Epithelial cell of prostate (primary cell): ENCODE measurements around the gene MELTF.
A peak's percentile ranks its signal among the peaks of the same experiment; 100 is the strongest.
"Not testable (repeated sequence)": the region's sequence is repeated elsewhere in the genome, so short reads cannot be mapped to it uniquely, and the experiment has no call there.

ENCODE experiments used
- DNase-seq: peaks from one replicate; pipeline ENCODE4 v3.0.0-alpha.2; 2011; ENCODE audit warnings: low read depth, low spot score
- H3K27ac ChIP-seq: fragments of 450-650 bp; 2 replicates; pipeline ENCODE4 v1.5.1; 2017; ENCODE audit warnings: mild to moderate bottlenecking

MELTF gene

DNA sequence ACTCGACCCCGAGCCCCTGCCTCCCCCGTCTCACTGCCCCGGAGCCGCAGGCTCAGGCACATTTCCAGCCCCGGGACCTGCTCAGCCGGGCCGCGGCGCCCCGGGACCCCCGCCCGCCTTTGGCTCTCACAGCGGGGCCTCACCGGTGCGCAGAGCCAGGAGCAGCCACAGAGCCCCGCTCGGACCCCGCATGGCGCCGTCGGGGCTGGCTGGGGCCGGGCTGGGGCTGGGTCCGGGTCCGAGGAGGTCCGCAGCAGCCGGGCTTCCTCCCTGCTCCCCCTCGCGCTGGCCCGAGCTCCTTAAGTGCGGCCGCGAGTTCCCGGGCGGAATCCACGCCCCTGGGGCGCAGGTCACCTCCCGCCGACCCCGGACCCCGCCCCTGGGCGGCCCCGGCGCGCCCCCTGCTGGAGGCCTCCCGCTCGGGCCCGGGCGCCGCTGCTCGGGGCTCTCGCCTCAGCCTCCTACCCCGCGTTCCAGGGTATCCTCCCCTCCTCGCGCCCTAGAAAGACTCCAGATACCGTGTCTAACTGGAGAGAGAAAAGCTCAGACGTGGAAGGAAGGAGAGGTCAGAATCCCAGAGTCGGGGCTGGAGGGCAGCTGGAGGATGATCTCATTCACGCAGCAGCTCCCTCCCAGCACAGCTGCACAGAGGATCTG, at the start of gene MELTF:
Gene MELTF (minus strand): TSS at position 307 of the 657 bp plus-strand sequence. CDS start 115 bp downstream, at position 192.
- no peak for DNase-seq
- no peak within 1 kb of the TSS for H3K27ac ChIP-seq

DNA sequence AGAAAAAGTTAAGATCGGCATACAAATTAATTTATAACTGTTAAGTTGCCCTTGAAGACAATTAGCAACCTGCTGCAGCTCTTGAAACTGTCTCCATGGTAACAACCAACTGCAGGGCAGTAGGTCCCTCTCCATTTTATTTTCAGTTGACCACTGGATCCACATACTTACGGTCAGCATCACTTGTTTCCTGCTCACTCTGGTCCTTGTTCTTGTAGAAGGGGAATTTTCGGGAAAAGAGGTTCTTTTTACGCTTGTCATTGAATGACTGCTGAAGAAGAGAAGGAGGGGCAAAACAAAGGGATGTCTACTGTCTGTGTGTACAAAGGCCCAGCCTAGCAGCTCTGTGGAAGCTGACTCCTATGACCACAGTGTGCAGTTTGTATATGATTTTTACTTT, 46.8 kb upstream of the MELTF start:
- no peak overlapping the region for H3K27ac ChIP-seq
- DNase-seq: no peak

- no peak overlapping the region for H3K27ac ChIP-seq
- no peak for DNase-seq
These were observed 38.5 kb upstream of the MELTF start for GRCh38 chr3:197068077-197068476.

GRCh38 chr3:197064771-197065170, 35.2 kb upstream of the MELTF start:
- H3K27ac ChIP-seq: no peak overlapping the region
- no peak for DNase-seq

DNA sequence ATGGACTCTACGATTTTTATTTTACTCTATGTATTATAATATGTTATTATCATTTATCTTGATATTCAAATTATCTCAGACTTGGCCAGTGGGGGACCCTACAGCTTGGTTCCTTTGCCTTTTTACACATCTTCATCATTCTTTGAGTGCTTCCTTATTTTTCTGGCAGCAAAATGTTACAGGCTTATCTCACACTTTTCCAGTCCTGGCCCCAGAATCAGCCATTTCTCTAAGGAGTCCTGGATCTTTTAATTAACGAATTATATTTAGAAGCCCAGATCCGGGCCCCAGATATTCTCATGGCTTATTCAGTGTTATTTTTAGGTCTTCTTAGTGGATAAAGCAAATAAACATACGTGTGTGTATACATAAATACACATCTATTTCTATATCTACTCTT, 32.8 kb upstream of the MELTF start:
- H3K27ac ChIP-seq: no peak overlapping the region
- no peak for DNase-seq

DNA sequence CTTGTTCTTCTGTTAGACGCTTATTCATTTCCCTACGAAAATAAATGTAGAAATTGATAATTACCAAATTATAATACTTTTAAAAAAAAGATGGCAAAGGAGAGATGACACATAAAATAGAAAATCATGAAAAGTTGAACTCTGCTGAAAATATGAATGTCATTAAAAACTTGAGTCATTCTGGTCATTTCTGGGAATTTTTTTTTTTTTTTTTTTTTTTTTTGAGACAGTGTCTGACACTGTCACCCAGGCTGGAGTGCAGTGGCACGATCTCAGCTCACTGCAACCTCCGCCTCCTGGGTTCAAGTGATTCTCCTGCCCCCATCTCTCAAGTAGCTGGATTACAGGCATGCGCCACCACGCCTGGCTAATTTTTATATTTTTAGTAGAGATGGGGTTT, 22.0 kb upstream of the MELTF start:
- not testable (repeated sequence) for DNase-seq, H3K27ac ChIP-seq

DNA sequence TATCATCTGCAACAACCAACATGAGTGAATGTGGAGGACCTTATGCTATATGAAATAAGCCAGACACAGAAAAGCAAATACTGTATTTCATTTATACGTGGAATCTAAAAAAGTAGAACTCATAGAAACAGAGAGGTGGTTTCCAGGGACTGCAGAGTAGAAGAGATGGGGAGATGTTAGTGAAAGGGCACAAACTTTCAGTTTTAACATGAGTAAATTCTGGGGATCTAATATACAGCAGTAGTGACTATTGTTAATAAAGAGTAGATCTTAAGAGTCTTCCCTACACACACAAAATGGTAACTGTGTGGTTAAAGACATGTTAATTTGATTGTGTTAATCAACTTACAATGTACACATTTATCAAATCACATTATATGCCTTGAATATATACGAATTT, 20.9 kb upstream of the MELTF start:
- no peak overlapping the region for H3K27ac ChIP-seq
- DNase-seq: no peak

DNA sequence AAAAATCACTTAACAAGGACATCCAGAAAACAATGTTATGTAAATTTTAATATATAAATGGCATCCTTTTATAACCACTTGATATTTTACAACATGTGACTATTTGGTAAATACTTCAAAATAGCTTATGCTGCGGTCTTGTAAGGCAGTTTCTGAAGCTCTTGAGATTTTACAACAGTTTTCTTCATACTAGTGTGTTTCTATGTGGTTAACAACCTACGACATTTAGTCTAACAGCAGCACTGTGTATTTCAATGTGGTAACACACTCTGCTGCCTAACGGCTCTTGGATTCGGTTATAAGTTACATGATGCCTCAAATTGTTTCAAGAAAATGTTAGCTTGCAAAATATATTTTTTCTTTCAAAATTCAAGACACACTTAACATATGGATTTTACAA, 12.9 kb upstream of the MELTF start:
- no peak overlapping the region for H3K27ac ChIP-seq
- no peak for DNase-seq

DNA sequence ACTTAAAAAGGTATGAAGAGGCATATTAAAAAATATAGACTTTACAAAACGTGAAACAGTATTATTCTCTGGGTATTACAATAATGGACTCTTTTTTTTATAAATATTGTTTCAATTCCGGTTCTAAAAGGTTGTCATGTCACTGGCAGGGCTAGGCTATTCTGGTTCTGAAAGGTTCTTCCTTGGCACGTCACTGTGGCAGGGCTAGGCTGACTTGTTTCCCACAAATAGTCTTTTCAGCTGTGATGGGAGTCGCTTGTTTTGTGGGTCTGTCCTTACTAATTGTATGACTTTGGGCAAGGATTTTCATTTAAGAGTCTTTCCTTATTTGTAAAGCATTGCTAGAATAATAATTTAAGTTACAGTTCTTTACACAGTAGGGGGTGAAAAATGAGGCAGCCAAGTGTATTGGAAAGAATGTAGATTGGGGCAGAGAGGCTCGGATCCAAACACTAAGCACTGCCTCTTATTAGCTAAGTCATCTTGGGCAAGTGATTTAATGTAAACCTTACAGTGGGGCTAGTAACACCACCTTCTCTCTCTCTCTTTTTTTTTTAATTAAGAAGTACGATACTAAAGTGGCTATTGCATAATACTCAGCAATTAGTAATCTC, 12.4 kb upstream of the MELTF start:
- no peak overlapping the region for H3K27ac ChIP-seq
- no peak for DNase-seq

- no peak overlapping the region for H3K27ac ChIP-seq
- no peak for DNase-seq
These were observed 11.0 kb upstream of the MELTF start for GRCh38 chr3:197040658-197041057.

GRCh38 chr3:197038679-197039462, 9.3 kb upstream of the MELTF start:
- H3K27ac ChIP-seq: peak overlapping the region; percentile 31
- DNase-seq: peak; percentile 44

DNA sequence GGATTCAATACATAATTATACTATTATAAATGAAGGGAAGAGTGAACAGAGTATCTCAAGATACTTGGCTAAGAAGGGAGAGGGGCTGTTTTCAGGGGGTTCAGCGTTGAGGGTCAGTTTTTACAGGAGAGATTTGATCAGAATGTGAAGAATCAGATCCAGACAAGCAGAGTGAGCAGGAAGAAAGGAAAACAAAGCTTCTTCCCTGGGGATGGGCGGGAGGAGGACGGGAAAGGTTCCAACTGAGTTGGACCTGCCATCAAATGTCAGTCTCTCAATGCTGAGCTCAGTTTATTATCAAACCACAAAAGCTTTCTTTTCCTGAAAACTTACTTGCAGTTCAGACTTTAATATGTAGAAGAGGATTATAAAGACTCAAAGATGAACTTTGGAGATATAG, 6.0 kb upstream of the MELTF start:
- H3K27ac ChIP-seq: no peak overlapping the region
- no peak for DNase-seq

DNA sequence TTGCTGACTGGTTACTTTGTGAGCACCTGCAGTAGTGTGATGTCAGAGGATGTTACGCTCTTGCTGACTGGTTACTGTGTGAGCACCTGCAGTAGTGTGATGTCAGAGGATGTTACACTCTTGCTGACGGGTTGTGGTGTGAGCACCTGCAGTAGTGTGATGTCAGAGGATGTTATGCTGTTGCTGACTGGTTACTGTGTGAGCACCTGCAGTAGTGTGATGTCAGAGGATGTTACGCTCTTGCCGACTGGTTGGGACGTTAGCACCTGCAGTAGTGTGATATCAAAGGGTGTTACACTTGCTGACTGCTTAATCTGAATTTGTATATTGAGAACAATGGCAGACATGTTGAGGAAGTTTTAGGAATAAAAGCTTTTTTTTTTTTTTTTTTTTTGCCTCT, 5.2 kb upstream of the MELTF start:
- DNase-seq, H3K27ac ChIP-seq: not testable (repeated sequence)

DNA sequence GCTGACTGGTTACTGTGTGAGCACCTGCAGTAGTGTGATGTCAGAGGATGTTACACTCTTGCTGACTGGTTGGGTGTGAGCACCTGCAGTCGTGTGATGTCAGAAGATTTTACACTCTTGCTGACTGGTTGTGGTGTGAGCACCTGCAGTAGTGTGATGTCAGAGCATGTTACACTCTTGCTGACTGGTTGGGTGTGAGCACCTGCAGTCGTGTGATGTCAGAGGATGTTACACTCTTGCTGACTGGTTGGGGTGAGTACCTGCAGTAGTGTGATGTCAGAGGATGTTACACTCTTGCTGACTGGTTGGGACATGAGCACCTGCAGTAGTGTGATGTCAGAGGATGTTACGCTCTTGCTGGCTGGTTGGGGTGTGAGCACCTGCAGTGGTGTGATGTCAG, 4.1 kb upstream of the MELTF start:
- DNase-seq: not testable (repeated sequence)

DNA sequence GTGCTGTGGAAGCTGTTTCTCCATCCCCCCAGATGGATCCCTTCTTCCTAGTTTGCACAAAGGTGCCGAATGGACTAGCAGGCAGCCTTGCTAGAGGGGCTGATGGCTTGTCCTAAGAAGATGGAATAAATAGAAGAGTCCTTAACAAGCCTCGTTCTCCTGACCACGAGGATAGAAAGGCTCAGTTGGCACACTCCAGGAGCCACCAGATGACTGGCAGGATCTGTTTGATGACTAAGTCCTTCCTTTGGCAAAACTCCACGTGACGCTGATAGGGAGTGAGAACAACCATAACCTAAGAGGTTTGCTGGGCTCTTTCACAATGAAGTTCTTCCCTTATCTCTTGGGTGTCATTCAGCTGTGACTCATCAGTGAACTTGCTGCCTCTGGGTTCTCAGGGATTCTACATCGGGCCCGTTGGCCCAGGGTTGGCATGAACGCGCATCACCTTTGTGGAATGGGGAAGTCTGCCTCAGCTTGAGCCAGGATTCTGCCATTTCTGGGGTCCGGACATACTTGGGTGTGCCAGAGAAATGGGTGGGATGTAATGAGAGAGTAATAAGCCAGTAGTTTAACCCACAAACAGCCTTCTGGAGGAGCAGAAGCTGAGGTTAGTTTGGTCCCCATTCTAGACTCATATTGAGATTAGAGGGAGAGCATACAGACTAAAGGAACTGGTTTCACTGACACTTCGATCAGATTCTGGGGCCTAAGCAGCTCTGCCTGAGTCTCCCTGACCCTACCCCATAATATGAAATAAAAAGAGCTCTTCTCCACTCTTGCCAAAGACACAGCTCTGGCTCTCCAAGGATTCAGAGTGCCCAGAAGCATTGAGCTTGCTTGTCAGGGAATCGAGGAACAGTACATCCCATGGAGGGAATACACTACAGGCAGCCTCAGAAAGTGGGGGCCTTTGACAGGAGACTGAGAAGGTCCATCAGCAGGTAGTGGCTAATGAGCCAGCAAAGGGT, 2.0 kb upstream of the MELTF start:
- DNase-seq: peak; percentile 97
- H3K27ac ChIP-seq: peak overlapping the region; percentile 64

More for the DNA sequence above, 4.1 kb upstream of the MELTF start:
- not testable (repeated sequence) for H3K27ac ChIP-seq

GRCh38 chr3:197030379-197031314, 1.0 kb upstream of the MELTF start:
- H3K27ac ChIP-seq: peak overlapping the region; percentile 64
- DNase-seq: no peak

GRCh38 chr3:197028728-197029510, 698 bp downstream of the MELTF start:
- no peak overlapping the region for H3K27ac ChIP-seq
- DNase-seq: no peak
